Cerebellar nuclear complex (tissue), 1 donor: ENCODE data around the gene SIRPD.
"Not testable (repeated sequence)": the region's sequence is repeated elsewhere in the genome, so short reads cannot be mapped to it uniquely, and the experiment has no call there.

Experiments used
- DNase-seq, 2 experiments: peaks; one replicate each; lab custom pipeline; 2025; lab: John Stamatoyannopoulos, UW

SIRPD gene

GRCh38 chr20:1537731-1538058 is 19.8 kb downstream of the SIRPD start:
- no peak for DNase-seq

- DNase-seq = no peak
These were observed 20.4 kb downstream of the SIRPD start for GRCh38 chr20:1536893-1537730.

GRCh38 chr20:1535420-1536175 is 21.9 kb downstream of the SIRPD start:
- DNase-seq = no peak

GRCh38 chr20:1534526-1534925 is 23.0 kb downstream of the SIRPD start:
- DNase-seq = no peak

GRCh38 chr20:1533059-1533458 is 24.4 kb downstream of the SIRPD start:
- DNase-seq = no peak

GRCh38 chr20:1528811-1529210 is 28.7 kb downstream of the SIRPD start:
- DNase-seq = no peak

GRCh38 chr20:1527923-1528322 is 29.6 kb downstream of the SIRPD start:
- DNase-seq = no peak

- no peak for DNase-seq
These were observed 30.6 kb downstream of the SIRPD start for GRCh38 chr20:1526896-1527295.

GRCh38 chr20:1526310-1526709 is 31.2 kb downstream of the SIRPD start:
- DNase-seq = no peak

- no peak for DNase-seq
These were observed 33.5 kb downstream of the SIRPD start for GRCh38 chr20:1524004-1524403.

GRCh38 chr20:1517010-1517409 is 40.5 kb downstream of the SIRPD start:
- DNase-seq = no peak

- DNase-seq = no peak
These were observed 43.7 kb downstream of the SIRPD start for GRCh38 chr20:1513801-1514200.

- DNase-seq = no peak
These were observed 48.3 kb downstream of the SIRPD start for GRCh38 chr20:1509237-1509636.

GRCh38 chr20:1508574-1508973 is 48.9 kb downstream of the SIRPD start:
- DNase-seq = no peak

- DNase-seq = no peak
These were observed 50.2 kb downstream of the SIRPD start for GRCh38 chr20:1507276-1507675.

- DNase-seq = no peak
These were observed 51.6 kb downstream of the SIRPD start for GRCh38 chr20:1505871-1506270.

GRCh38 chr20:1505361-1505760 is 52.1 kb downstream of the SIRPD start:
- no peak for DNase-seq

GRCh38 chr20:1503564-1504227 is 53.8 kb downstream of the SIRPD start:
- no peak for DNase-seq

- no peak for DNase-seq
These were observed 57.0 kb downstream of the SIRPD start for GRCh38 chr20:1500496-1500895.

GRCh38 chr20:1499528-1500420 is 57.7 kb downstream of the SIRPD start:
- DNase-seq = no peak

- not testable (repeated sequence) for DNase-seq
These were observed 60.1 kb downstream of the SIRPD start for GRCh38 chr20:1497371-1497770.

GRCh38 chr20:1496930-1497329 is 60.6 kb downstream of the SIRPD start:
- no peak for DNase-seq
